Upper lobe of left lung (tissue), 4 donors: ENCODE results near the gene TMEM100.

ENCODE experiments used
- CTCF ChIP-seq, 6 experiments: fragments of 450-650 bp in 4 of 6; fragments of 200-600 bp in 2 of 6; sonication (generic) in 2 of 6; IDR thresholded peaks; one replicate each; pipeline ENCODE4 v1.5.1; 2016 to 2019; ENCODE audit warnings: antibody characterized with exemption in 6 of 6
- POLR2A ChIP-seq, 4 donors: fragments of 450-650 bp; IDR thresholded peaks; one replicate each; pipeline ENCODE4 v1.5.1; 2016 to 2017; ENCODE audit warnings: antibody characterized with exemption in 4 of 4, mild to moderate bottlenecking in 2 of 4
- POLR2AphosphoS5 ChIP-seq, 2 donors: sonication (generic); formaldehyde crosslinking; IDR thresholded peaks; one replicate each; pipeline ENCODE4 v1.5.1; 2017; ENCODE audit warnings: antibody characterized with exemption in 2 of 2

GRCh38 chr17:55758171-55758570 is 35.5 kb upstream of the TMEM100 start:
- no peak for TF ChIP-seq CTCF (IDR thresholded peaks at IDR 0.05)
- no peak for TF ChIP-seq POLR2A (IDR thresholded peaks at IDR 0.05)
- TF ChIP-seq POLR2AphosphoS5 (IDR thresholded peaks at IDR 0.05), result no peak
